Panc1 (cell line): Measurements from ENCODE around the gene GNAZ.

Experiments used
- SIN3A ChIP-seq: IDR thresholded peaks from 2 replicates; pipeline ENCODE4 v1.6.1; 2012; ENCODE audit warnings: low read depth, mild to moderate bottlenecking, low read length, moderate library complexity, borderline replicate concordance; ENCODE audit not compliant: insufficient read depth
- TF ChIP-seq, protein P1 (sequence below): fragments of 450-650 bp; IDR thresholded peaks from 2 replicates; pipeline ENCODE4 v1.5.1; 2017; ENCODE audit warnings: mild to moderate bottlenecking

DNA sequence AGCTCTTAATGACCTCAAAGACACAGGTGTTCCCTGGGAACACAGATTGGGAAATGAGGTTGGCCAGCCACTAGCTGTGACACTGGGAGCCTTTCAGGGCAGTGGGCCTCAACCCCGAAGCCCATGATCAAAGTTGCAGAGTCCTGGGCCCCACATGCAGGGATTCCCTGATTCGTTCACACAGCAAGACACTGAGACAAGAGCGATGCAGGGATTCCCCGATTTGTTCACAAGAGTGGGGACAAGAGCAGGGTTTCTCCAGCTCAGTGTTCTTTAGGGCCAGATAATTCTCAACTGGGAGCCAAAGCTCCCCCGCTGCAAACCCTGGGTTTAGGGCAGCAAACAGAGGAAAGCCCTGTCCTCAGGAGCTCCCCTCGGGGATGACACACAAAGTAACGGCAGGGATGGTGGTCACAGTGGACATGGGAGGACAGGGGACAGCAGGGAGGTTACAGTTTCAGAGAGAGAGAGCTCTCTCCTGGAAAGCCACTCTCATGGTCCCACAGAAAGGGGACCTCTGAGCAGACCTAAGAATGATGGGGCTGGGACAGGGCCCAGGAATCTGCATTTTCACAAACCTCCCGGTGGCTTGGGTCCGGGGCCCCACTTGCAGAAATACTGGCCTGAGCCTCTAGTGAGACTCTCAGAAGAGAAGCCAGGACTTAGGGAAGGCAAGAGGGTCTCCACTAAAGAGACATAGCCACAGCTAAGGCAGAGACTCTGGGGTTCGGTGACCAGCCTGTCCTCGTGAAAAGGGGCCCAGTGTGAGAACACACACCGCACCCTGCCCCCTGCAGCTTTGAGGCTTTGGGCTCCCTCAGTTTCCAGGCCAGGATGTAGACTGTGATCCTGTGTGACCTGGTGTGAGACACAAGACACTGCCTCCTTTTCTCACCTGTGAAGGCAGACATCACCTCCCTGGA lies 7.4 kb upstream of the GNAZ start:
- TF ChIP-seq, protein P1, sequence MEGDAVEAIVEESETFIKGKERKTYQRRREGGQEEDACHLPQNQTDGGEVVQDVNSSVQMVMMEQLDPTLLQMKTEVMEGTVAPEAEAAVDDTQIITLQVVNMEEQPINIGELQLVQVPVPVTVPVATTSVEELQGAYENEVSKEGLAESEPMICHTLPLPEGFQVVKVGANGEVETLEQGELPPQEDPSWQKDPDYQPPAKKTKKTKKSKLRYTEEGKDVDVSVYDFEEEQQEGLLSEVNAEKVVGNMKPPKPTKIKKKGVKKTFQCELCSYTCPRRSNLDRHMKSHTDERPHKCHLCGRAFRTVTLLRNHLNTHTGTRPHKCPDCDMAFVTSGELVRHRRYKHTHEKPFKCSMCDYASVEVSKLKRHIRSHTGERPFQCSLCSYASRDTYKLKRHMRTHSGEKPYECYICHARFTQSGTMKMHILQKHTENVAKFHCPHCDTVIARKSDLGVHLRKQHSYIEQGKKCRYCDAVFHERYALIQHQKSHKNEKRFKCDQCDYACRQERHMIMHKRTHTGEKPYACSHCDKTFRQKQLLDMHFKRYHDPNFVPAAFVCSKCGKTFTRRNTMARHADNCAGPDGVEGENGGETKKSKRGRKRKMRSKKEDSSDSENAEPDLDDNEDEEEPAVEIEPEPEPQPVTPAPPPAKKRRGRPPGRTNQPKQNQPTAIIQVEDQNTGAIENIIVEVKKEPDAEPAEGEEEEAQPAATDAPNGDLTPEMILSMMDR: no peak
- no peak for TF ChIP-seq SIN3A
